Motor neuron (in vitro differentiated cells): ENCODE measurements around the gene PACS1. TPM values are rescaled to one million over a fixed set of nuclear protein-coding genes. Genes with fewer than 3 reads are reported as not detected.
"Not testable (repeated sequence)": the region's sequence is repeated elsewhere in the genome, so short reads cannot be mapped to it uniquely, and the experiment has no call there.

Source experiments
- ATAC-seq, 8 experiments: fragments of 200-7000 bp; cut with Tn5 transposase; replicated peaks in 6 of 8; 2 replicates each; pipeline ENCODE4 v1.8.0; 2021; ENCODE audit warnings: mild to moderate bottlenecking in 8 of 8, moderate library complexity in 8 of 8
- H3K27ac ChIP-seq, 2 donors: fragments of 250-450 bp; sonication (Bioruptor Pico); 2 replicates each; pipeline ENCODE4 v1.9.0; 2021; ENCODE audit warnings: antibody characterized with exemption in 2 of 2, mild to moderate bottlenecking in 2 of 2, moderate library complexity in 1 of 2
- H3K4me1 ChIP-seq, 2 donors: fragments of 250-450 bp; sonication (Bioruptor Pico); replicated peaks in 1 of 2; 2 replicates each; pipeline ENCODE4 v1.6.1; 2021; ENCODE audit warnings: antibody characterized with exemption in 2 of 2, mild to moderate bottlenecking in 2 of 2, moderate library complexity in 1 of 2
- H3K4me3 ChIP-seq, 5 donors: fragments of 250-450 bp; sonication (Bioruptor Pico); 2 replicates each; pipeline ENCODE4 v1.9.0; 2021; ENCODE audit warnings: antibody characterized with exemption in 5 of 5, mild to moderate bottlenecking in 5 of 5, moderate library complexity in 4 of 5
- WGBS, 10 experiments: fragments of 450-650 bp; shearing (Covaris generic); methylation state at CpG; one replicate each; pipeline ENCODE4 v1.0.0; 2022; 5-methylcytosine and 5-hydroxymethylcytosine counted together
- in situ Hi-C, 9 experiments: fragments of 400-800 bp; cut with MboI; loops; one replicate each; pipeline ENCODE4 v1.15.0; 2021; ENCODE audit warnings: low sequenced_read_pairs in 9 of 9, low pct_unique_long_range_greater_than_20kb in 2 of 9; ENCODE audit not compliant: unreplicated experiment in 9 of 9
- total RNA-seq, 8 experiments: library from RNA; unstranded; fragments of 300-600 nt; gene quantifications; 2 replicates each; pipeline versions ENCODE4 v1.2.3 to v1.2.4, GENCODE V29; 2022

The PACS1 gene
- total RNA-seq, 8 experiments from 2014 or later: 10.6 to 38.2 (median 21.7) TPM

DNA sequence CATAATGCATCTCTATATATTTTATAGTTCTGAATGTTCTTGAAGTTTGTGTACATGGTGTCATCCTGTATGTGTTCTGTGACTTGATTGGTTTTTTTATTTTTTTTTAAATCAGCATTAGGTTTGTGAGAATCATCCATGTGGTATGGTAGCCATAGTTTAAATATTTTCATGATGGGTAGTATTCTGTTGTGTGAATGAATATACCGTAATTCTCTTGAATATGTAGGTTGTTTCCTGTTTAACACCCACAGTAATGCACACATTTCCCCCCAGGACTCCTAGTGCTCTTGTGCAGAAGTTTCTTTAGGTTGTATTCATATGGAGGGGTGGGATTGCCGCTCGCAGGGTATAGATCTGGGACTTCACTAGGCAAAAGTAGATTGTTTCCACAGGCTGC, 2.0 kb downstream of the PACS1 start:
- Histone ChIP-seq H3K27ac (no peak overlapping the region), H3K4me1 (peaks cover 16 to 17% of the 10 kb centered on the region in 2 donors), H3K4me3 (peak overlapping the region in 1 of 5 donors; percentile 57)
- ATAC-seq: no peak
- in situ Hi-C loops: no loop called here
- 0 to 100% (median 82%) methylated on average over 1 to 3 of the region's 3 CpGs; no CpG with 5 or more reads in 2 of the 10 experiments for WGBS, 10 experiments

DNA sequence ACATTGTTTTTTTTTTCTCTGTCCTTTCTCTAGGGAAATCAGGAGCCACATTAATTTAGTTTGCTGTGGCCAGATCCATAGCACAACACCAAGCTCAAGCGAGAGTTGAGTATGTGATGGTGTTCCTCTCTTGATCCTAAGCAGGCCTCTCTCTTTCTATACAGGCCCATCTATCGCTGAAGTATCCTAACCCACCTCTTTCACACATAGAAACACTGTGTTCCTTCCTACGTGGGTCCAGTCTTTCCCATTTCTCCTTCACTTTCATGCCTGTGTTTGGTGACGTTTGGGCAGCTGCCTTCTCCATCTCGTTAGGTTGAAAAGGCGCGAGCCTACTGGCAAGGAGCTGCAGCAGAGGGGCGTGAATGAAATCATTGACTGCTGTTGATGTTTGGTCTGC, 2.4 kb downstream of the PACS1 start:
- Histone ChIP-seq H3K4me3 (no peak overlapping the region), H3K27ac (no peak overlapping the region), H3K4me1 (peaks cover 16 to 17% of the 10 kb centered on the region in 2 donors)
- in situ Hi-C loops: no loop called here
- 51 to 100% (median 86%) methylated on average over 1 to 6 of the region's 8 CpGs; no CpG with 5 or more reads in 3 of the 10 experiments for whole genome bisulfite sequencing, 10 experiments
- ATAC-seq: no peak

DNA sequence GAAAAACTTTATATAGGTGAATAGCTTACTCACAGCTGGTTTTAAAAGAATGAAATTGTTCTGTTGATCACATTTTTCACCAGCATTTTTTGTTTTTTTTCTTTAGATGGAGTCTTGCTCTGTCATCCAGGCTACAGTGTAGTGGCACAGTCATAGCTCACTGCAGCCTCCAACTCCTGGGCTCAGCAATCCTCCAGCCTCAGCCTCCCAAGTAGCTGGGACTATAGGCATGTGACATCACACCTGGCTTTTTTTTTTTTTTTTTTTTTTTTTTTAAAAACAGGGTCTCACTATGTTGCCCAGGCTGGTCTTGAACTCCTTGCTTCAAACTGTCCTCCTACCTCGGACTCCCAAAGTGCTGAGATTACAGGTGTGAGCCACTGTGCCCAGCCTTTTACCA, 3.6 kb downstream of the PACS1 start:
- in situ Hi-C loops: no loop called here
- no peak overlapping the region for H3K4me3 ChIP-seq
- WGBS, 10 experiments: 93 to 100% (median 100%) methylated on average over 1 of the region's 1 CpG; no CpG with 5 or more reads in 6 of the 10 experiments
- ATAC-seq: no peak
- peaks cover 16 to 17% of the 10 kb centered on the region in 2 donors for H3K4me1 ChIP-seq
- H3K27ac ChIP-seq: no peak overlapping the region

GRCh38 chr11:66075273-66075672, 5.2 kb downstream of the PACS1 start:
- Histone ChIP-seq H3K4me1 (peaks cover 9 to 13% of the 10 kb centered on the region in 2 donors), H3K27ac (no peak overlapping the region), H3K4me3 (no peak overlapping the region)
- 89 to 100% (median 100%) methylated on average over 1 to 4 of the region's 4 CpGs; no CpG with 5 or more reads in 2 of the 10 experiments for WGBS, 10 experiments
- in situ Hi-C loops: no loop called here
- no peak for ATAC-seq

GRCh38 chr11:66076561-66076960, 6.5 kb downstream of the PACS1 start:
- ATAC-seq: no peak
- Histone ChIP-seq H3K4me1 (peaks cover 5 to 9% of the 10 kb centered on the region in 2 donors), H3K4me3 (no peak overlapping the region), H3K27ac (no peak overlapping the region)
- WGBS, 10 experiments: 50 to 100% (median 93%) methylated on average over 1 to 7 of the region's 9 CpGs; no CpG with 5 or more reads in 4 of the 10 experiments
- in situ Hi-C loops: no loop called here

- Histone ChIP-seq H3K27ac (no peak overlapping the region), H3K4me1 (peaks cover 0 to 1% of the 10 kb centered on the region in 2 donors), H3K4me3 (no peak overlapping the region)
- in situ Hi-C loops: no loop called here
- no peak for ATAC-seq
- 80 to 100% (median 96%) methylated on average over 2 to 3 of the region's 3 CpGs; no CpG with 5 or more reads in 4 of the 10 experiments for WGBS, 10 experiments
These were observed 7.9 kb downstream of the PACS1 start for GRCh38 chr11:66077927-66078326.

DNA sequence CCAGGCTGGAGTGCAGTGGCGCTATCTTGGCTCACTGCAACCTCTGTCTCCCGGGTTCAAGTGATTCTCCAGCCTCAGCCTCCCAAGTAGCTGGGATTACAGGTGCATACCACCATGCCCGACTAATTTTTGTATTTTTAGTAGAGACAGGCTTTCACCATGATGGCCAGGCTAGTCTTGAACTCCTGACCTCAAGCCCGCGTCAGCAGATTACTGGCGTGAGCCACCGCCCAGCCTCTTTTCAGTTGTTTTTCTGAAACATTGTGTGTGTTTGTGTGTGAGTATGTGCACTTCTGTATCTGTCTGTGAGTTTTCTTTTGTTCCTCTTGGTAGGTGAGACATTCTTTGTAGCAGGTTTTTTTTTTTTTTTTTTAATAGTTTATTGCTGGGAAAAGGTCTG, 8.9 kb downstream of the PACS1 start:
- peak in 1 of 8 experiments; percentile 18 for ATAC-seq

DNA sequence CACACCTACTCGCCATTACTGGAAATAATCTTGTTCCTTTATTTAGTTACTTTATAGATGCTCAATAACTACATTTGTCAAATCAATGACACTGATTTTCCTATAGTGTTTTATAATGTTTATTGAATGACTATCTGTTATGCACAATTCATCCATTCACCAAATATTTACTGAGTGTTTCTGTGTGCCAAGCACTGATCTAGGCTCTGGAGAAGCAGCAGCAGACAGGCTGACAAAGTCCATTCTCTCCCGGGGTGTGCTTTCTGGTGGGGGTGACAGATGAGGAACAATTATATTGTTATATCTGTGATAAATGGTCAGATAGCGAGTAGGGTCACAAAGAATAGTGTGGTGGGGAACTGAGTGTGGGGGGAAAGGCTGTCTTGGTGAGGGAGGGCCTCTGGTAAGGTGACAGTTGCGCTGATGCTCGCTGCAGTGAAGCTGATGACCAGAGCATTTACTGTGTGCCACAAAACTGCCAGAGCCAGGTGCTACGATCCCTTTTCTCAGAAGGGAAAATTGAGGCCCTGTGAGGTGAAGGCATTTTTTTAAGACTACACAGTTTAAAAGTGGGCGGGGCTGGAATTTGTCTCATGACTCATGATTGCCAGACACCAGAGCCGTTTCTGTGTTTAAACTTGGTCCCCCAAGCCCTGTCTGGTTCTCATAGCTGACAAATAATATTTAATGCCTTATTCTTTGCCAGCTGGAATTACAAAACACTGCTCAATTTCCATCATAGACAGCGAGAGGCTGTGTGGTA, 10.2 kb downstream of the PACS1 start:
- 43 to 87% (median 68%) methylated on average over 1 to 8 of the region's 9 CpGs for WGBS, 10 experiments
- peaks cover 0 to 5% of the 10 kb centered on the region in 2 donors for H3K4me1 ChIP-seq
- in situ Hi-C loops: no loop called here
- H3K4me3 ChIP-seq: no peak overlapping the region
- no peak overlapping the region for H3K27ac ChIP-seq
- peak in 3 of 8 experiments; percentile 41 to 86 (median 85) for ATAC-seq

More for the DNA sequence above, 8.9 kb downstream of the PACS1 start:
- H3K4me1 ChIP-seq, in situ Hi-C loops, H3K4me3 ChIP-seq, H3K27ac ChIP-seq: not testable (repeated sequence)
- 57 to 94% (median 91%) methylated on average over 1 to 7 of the region's 7 CpGs for WGBS, 10 experiments

GRCh38 chr11:66081505-66081904, 11.4 kb downstream of the PACS1 start:
- WGBS, 10 experiments: 68 to 100% (median 75%) methylated on average over 2 to 5 of the region's 5 CpGs; no CpG with 5 or more reads in 2 of the 10 experiments
- Histone ChIP-seq H3K4me1 (peaks cover 0 to 5% of the 10 kb centered on the region in 2 donors), H3K27ac (no peak overlapping the region), H3K4me3 (no peak overlapping the region)
- no peak for ATAC-seq
- in situ Hi-C loops: no loop called here

- 73 to 100% (median 93%) methylated on average over 1 to 4 of the region's 4 CpGs for WGBS, 10 experiments
- peaks cover 0 to 5% of the 10 kb centered on the region in 2 donors for H3K4me1 ChIP-seq
- peak in 2 of 8 experiments; percentile 27 to 41 for ATAC-seq
- in situ Hi-C loops: no loop called here
- H3K27ac ChIP-seq: no peak overlapping the region
- H3K4me3 ChIP-seq: no peak overlapping the region
These were observed 13.1 kb downstream of the PACS1 start for GRCh38 chr11:66082946-66083698.

- H3K27ac ChIP-seq: no peak overlapping the region
- peak in 1 of 8 experiments; percentile 57 for ATAC-seq
- peaks cover 0 to 5% of the 10 kb centered on the region in 2 donors for H3K4me1 ChIP-seq
- in situ Hi-C loops: no loop called here
- 76 to 100% (median 89%) methylated on average over 1 to 3 of the region's 3 CpGs; no CpG with 5 or more reads in 3 of the 10 experiments for WGBS, 10 experiments
- H3K4me3 ChIP-seq: no peak overlapping the region
These were observed 13.7 kb downstream of the PACS1 start for GRCh38 chr11:66083767-66084166.

- Histone ChIP-seq H3K4me3 (no peak overlapping the region), H3K4me1 (peaks cover 0 to 5% of the 10 kb centered on the region in 2 donors), H3K27ac (no peak overlapping the region)
- in situ Hi-C loops: no loop called here
- ATAC-seq: peak in 2 of 8 experiments; percentile 57 to 66
- WGBS, 10 experiments: 28 to 100% (median 82%) methylated on average over 1 to 3 of the region's 3 CpGs
These were observed 14.9 kb downstream of the PACS1 start for GRCh38 chr11:66084821-66085475.
